Superior temporal gyrus (tissue), 1 donor: Measurements from ENCODE around the gene SLC7A5.
A peak's percentile ranks its signal among the peaks of the same experiment; 100 is the strongest.
"Not testable (repeated sequence)": the region's sequence is repeated elsewhere in the genome, so short reads cannot be mapped to it uniquely, and the experiment has no call there.

ENCODE experiments used
- DNase-seq: peaks from one replicate; pipeline ENCODE4 v3.0.0-alpha.2; 2016; ENCODE audit errors: extremely low spot score

The SLC7A5 gene

DNA sequence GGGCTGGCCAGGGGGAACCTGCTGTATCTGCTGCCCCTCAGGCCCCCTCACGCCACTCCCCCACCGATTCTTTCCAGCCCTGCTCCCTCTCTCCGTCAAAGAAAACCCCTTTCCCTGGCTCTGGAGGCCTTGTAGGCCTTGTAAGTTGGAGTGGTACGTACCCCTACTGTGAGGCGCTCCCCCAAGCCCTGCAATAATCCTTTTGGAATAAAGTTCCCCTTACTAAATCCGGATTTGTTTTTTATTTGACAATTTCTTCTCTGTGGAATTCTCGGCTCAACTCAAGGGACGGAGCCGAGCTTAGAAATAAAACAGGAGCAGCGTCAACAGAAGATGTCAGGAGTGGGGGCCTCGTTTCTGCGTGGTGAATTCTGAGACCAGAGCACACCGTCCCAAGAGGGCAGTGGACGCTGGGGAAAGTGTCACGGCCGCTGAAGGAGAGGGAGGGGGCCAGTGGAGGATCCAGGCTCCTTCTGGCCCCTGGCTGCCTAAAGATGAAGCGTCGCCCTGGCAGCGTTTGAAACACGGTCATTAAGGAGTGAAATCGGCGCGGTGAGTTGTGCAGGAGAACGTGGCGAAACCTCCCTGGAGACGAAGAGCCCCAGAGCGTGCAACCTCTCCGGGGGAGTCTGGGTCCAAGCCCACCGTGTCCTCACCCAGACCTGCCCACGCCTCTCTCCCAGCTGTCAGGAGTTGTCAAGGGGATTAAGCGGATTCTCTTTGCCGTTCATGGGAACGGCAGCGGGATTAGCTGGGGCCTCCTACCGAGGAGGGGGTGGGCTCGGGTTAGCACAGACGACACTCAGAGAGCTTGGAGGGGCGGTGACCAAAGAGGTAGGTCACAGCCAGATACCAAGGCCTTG, 47.0 kb downstream of the SLC7A5 start:
- no peak for DNase-seq

- no peak for DNase-seq
Observed at GRCh38 chr16:87821376-87822107, 47.8 kb downstream of the SLC7A5 start.

DNA sequence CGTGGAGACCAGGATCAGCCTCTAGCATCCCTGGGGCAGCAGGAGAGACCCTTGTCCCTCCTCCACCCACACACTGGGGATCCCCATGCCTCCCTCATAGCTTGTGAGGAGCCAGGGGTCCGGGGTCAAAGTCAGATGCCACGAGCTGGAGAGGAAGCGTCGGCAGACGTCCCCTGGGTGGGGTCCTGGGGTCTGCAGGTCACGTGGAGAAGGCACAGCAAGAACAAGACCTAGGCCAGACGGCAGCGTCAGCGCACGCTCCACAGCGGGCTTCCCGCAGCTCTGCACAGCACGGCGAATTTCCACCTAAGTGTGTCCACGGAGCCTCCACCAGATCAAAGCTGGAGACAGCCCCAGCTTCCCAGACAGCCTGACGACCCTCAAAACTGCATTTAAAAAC, 49.3 kb downstream of the SLC7A5 start:
- DNase-seq = no peak

DNA sequence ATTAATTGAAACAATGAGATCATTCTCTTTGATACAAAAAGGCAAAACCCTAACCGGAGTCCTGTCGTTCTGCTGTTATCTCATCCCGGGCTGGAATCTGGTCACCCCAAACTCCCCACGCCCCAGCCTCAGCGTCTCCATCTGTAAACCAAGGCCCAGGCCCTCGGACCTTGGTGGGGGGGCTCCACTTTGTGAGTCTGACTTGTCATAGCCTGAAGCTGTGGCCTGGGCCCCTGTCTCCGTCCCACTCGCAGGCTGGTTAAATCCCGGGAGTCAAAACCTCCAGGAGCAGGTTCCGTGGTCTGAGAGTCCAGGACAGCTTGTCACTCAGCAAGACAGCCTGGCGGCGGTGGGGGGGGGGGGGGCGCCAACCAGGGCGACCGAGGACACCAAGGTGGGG, 50.0 kb downstream of the SLC7A5 start:
- DNase-seq = no peak

- no peak for DNase-seq
Observed at GRCh38 chr16:87818533-87819161, 50.7 kb downstream of the SLC7A5 start.

- no peak for DNase-seq
Observed at GRCh38 chr16:87817910-87818309, 51.4 kb downstream of the SLC7A5 start.

GRCh38 chr16:87817370-87817769, 51.9 kb downstream of the SLC7A5 start:
- DNase-seq = not testable (repeated sequence)

DNA sequence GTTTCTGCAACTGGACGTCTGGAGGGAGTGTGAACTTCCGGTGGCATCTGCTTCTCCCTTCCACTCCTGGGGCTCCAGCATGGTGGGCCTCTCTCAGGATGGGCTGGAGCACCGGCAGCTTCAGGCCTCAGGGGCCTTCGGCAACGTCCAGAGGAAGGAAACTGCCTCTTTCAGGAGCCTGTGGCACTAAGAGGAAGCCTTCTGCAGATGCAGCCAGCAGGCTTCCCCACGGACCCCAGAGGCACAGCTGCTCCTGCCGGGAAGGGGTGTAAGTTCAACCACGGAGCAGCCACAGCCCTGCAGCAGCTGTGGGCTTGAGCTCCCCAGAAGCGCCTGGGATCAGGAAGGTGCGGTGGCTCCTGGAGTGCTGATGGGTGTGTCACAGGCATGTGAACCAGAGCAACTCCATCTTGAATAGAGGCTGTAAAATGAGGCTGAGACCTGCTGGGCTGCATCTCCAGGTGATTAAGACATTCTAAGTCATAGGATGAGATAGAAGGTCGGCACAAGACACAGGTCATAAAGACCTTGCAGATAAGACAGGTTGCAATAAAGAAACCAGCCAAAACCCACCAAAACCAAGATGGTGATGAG, 52.7 kb downstream of the SLC7A5 start:
- no peak for DNase-seq

- no peak for DNase-seq
Observed at GRCh38 chr16:87815567-87815966, 53.7 kb downstream of the SLC7A5 start.

- no peak for DNase-seq
Observed at GRCh38 chr16:87812200-87812656, 57.1 kb downstream of the SLC7A5 start.

DNA sequence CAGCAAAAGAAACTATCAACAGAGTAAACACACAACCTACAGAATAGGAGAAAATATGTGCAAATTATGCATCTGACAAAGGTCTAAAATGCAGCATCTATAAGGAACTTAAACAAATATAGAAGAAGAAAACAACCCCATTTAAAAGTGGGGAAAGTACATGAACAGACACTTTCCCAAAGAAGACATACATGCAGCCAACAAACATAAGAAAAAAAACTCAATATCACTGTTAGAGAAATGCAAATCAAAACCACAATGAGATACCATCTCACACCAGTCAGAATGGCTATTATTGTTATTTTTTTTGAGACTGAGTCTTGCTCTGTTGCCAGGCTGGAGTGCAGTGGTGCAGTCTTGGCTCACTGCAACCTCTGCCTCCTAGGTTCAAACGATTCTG, 57.9 kb downstream of the SLC7A5 start:
- DNase-seq = not testable (repeated sequence)

DNA sequence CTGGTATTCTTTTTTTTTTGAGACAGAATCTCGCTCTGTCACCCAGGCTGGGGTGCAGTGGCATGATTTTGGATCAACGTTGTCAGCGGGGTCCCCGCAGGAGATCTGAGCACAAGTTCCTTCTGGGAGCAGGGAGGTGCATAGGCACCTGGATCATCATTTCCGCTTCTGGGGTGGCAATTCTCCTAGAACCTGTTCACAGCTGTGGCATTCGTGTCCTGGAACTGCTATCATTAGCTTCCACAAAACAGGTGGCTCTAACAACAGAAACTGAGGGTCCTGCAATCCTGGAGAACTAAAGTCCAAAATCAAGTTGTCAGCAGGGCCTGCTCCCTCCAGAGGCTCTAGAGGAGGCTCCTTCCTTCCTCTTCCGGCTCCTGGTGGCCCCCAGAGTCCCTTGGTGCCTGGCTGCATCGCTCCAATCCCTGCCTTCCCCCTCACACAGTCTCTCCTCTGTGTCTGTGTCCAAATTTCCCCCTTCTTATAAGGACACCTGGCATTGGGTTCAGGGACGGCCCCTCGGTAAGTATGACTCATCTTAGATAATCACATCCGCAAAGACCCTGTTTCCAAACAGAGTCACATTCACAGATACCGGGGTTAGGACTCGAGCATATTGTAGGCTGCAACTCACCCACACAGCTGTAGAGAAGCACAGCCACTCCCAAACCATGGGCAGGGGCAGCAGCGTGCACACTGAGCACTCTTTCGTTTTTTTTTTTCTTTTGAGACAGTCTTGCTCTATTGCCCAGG, 60.0 kb downstream of the SLC7A5 start:
- no peak for DNase-seq

GRCh38 chr16:87808108-87808507, 61.2 kb downstream of the SLC7A5 start:
- no peak for DNase-seq

GRCh38 chr16:87806641-87807546, 62.4 kb downstream of the SLC7A5 start:
- peak; percentile 34 for DNase-seq

- no peak for DNase-seq
Observed at GRCh38 chr16:87806261-87806640, 63.1 kb downstream of the SLC7A5 start.

GRCh38 chr16:87803385-87803784, 65.9 kb downstream of the SLC7A5 start:
- DNase-seq = no peak

- DNase-seq = no peak
Observed at GRCh38 chr16:87802670-87803069, 66.6 kb downstream of the SLC7A5 start.

- no peak for DNase-seq
Observed at GRCh38 chr16:87801679-87802259, 67.5 kb downstream of the SLC7A5 start.

DNA sequence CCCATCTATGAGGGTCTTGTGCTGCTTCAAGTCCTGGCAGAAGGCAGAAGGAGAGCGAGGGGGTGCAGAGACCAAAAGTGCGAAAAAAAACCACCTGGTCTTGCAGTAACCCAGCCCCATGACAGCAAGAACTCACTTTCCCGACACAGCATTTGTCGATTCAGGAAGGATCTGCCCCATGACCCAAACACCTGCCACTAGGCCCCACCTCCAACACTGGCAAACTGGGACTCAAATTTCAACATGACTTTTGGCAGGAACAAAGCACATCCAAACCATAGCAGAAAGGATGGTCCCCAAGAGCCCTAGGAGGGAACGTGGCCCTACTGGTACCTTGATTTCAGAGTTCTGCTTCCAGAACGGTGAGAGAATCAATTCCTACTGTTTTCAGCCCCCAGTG, 68.8 kb downstream of the SLC7A5 start:
- no peak for DNase-seq

- DNase-seq = no peak
Observed at GRCh38 chr16:87795336-87795735, 74.0 kb downstream of the SLC7A5 start.
